Activated CD4-positive, alpha-beta T cell treated with anti-CD3 and anti-CD28 coated beads, Interleukin-2, amount 50 U/mL, for 48 hours (primary cell): ENCODE measurements around the gene SLC29A3.

Source experiments
- DNase-seq, 2 experiments: peaks; one replicate each; pipeline ENCODE4 v3.0.0-alpha.2; 2020

Gene SLC29A3

DNA sequence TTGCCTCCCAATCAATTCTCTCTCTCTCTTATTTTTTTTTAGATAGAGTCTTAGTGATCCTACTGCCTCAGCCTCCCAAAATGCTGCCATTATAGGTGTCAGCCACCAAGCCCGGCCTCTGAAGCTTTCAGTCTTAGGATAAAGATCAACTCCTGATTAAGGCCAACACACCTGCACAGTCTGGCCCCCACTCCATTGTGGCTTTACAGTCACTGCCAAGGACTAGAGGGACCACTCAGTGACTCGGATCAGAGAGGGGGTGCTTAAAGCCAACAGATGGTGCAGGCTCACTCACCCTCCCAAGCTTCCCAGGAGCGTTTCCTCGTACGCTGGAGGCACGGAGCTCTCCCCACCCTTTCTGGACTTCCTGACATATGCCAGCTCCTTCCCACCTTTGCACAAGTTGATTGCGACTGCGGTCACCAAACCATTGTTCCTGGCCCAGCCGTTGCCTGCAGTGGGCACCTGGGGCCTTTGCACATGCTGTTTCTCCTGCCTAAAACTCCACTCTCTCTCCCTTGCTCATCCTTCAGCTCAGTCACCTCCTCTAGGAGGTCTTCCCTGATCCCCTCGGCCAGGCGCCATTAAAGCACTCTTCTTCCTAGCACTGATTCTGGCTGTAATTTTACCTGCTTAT lies 76.0 kb downstream of the SLC29A3 start:
- no peak for DNase-seq

DNA sequence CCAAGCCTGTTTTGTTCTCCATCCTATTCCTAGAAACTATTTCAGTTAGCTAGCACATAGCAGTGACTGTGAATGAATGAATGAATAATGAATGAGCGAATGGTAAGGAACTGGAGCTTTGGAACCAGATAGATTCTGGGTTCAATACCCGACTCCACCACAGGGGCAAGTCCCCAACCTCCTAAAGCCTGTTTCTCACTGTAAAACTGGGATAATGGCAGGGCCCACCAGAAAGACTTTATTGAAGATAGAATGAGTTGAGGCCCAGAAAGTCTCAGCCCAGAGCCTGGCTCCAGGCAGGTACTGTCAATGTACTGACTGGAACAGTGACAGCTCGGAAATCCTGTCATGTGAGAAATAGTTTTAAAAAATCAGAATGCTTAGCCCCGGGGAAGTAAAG lies 76.6 kb downstream of the SLC29A3 start:
- no peak for DNase-seq

DNA sequence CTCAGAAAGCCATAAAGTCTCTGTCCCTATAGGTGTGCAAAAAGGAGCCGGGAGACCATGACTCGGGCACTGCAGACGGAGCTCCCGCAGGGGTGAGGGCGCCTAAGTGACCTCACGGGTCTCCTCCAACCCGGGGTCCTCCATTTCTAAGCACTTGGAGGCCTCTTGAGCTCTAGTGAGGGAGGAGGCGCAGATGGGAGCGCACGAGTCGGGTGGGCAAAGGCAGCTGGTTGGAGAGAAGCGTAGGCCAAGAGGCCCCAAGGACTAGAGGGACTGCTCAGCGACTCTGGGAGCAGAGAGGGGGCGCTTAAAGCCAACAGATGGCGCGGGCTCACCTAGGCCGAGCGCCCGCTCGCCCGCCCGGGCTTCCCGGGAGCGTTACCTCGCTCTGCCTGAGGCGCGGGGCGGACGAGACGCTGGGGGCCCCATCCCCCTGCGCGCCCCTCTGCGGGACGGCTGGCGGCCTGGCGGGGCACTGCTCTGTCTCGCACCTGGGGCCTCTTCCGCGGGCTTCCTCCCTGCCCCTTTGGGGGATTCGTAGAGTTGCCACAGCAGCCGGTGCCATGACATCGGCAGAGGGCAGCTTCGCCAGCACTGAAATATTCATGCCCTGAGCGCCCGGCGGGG lies 77.1 kb downstream of the SLC29A3 start:
- DNase-seq: peak; percentile 31 to 48

DNA sequence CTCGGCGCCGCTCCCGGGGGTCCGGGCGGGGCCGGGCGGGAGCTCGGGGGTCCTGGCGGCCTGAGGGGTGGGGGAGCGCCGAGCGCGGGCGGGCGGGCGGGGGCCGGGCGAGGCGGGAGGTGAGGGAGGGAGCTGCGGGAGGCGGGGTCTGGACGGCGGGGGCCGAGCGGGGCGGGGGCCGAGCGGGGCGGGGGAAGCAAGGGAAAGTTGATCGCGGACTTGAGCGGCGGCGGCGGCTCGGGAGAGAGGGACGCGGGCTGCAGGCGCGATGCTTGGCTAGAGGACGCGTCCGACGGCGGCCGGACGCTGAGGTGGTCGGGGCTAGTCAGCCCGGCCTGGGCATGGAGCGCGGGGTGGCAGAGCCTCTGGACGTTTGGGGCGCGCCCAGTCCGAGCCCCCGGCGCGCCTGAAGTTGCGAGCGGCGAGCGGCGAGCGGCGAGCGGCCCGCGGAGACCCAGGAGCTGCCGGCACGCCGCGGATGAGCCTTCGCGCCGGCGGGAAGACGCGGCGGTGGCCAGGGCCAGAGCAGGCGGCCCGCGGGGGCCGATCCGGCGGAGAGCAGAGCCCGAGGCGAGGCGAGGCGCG lies 77.7 kb downstream of the SLC29A3 start, which contains the start of gene CDH23:
Gene CDH23, plus strand, starts transcription at position 210 of the 585 bp plus-strand sequence. CDS start 42,912 bp downstream, outside the sequence.
- peak; percentile 23 to 35 for DNase-seq

DNA sequence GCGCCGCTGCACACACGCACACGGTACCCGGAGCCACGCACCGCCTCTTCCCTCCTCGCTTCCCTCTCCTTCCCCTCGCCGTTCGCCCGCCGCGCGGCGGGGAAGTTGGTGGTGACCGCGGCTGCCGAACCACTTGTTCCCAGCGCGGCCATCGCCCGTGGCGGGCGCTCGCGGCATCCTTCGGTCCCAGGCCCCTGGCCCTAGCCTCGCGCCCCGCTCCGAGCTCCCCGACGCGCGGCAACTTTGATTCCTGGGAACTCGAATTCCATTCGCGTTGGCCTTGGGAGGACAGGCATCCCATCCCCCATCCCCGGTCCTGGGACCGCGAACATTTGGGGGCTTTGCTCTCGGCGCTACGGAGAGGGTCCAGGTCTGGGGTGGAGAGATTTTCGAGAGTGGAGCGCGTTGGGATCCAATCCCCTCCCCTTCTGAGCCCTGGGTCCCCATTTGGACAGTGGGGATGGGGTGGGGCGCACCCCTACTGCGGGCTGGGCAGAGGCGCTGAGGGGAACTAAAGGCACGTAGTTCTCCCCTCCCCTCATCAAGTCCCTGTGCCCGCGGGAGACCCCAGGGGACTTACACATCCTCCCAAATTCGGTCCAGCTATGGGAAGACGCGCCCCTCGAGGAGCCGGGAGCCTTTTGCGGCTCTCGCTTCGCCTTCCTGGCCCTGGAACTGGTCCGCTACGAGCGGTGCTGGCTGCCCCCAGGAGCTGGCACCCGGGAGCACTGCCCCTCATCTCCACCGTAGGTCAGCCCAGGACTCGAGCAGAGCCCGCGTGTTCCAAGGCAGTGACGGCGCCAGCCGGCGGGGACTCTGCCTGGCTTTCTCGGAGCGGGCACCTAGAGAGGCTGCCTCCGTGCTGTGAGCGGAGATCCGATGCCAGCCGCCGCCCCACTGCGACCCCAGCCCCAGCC lies 78.5 kb downstream of the SLC29A3 start:
- no peak for DNase-seq

DNA sequence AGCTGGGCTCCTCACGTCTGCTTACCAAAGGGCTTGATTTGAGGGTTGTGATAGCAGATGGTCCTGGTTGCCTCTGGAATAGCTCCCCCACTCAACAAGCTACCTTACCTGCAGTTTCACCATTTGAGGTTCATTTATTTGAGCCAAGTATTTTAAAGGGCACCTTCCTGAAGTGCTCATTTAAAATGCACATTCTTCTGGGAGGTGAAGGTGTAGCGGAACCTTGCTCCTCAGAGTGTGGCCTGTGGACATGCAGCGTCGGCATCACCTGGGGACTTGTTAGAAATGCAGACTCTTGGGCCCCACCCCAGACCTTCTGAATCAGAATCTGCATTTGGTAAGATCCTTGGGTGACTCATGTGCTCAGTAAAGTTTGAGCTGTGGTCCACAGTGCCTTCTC lies 79.9 kb downstream of the SLC29A3 start:
- no peak for DNase-seq

DNA sequence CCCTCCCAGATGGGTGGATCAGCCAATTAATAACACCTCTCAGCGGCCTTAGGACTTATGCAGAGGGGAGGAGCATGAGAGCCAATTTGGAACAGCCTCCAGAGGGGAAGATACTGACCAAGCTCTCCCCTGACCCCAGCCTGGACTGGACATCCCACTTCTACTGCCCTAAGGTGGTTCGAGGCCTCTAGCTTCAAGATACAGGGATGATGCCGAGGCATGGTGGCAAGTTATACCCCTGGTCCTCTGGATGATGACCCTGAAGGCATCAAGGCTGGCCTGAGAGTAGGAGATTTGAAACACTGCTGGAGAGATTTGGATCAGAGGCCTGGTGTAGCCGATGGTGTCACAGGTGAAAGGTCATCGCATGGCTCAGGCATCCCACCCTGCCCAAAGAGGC lies 80.9 kb downstream of the SLC29A3 start:
- no peak for DNase-seq

DNA sequence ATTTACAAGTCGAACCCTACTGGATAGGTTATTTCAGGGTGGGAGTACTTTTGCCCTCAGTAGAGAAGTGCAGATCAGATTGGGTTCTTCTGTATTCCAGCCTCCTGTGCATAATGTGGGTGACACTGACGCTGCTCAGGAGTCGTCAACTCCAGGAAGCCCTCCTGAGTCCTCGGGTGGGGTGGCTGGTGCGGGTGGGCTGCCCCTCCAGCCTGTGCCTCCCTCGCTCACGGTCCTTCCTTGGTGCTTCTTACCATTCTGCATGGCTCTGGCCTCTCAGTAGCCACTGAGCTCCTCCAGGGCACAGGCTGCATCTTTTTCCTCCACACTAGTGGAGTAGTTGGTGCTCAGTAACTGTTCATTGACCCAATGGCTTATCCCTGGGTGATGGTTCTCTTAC lies 82.0 kb downstream of the SLC29A3 start:
- no peak for DNase-seq

DNA sequence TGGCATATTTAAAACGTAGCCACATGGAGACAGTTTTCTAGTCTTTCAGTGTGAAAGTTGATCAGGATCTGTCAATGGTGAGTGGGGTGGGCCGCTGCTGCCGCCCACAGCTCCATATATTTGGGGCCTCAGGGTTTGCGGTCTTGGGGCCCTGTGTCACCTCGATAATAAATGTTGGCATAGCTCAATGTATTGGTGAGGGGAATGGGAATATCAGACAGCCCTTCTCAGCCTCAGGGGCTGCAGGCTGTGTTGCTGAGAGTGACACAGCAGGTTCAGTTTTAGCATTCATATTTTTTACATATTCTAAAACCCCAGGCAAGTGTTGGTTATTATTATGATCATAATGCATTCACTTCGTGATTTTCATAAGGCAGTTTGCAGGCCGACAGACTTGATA lies 82.9 kb downstream of the SLC29A3 start:
- no peak for DNase-seq

DNA sequence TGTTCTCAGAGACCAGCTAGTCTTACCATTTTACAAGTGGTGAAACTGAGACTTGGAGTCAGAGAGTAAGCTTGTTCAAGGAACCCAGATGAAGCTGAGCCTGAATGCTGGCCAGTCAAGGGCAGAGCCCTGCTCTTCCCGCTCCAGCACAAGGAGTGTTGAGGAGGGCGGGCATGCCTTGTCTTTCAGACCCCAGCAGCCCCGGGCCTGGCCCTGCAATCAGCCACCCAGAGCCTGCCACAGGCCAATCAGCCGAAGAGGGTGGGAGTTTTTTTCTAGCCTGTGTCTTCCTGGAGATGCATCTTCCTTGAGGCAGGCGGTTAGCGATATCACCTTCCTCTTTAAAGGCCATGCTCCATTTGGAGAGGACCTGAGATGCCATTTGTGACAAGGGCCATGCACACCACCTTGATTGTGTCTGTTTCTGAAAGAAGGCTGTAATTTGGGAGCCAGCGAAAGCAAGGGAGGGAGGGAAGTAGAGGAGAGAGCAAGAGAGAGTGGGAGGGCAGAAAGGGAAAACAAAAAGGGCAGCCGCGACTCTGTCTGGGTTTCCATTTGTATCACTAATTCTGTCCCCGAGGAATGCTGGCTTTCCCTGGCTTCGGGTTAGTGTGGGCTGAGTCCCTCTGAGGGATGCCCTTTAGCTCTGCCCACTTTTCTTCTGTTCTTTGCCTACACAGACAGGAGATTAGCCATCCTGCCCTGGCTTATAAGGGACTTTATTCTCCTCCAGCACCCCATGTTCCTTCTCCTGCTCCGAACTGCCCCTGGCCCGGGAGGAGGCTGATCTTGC lies 85.6 kb downstream of the SLC29A3 start:
- no peak for DNase-seq

DNA sequence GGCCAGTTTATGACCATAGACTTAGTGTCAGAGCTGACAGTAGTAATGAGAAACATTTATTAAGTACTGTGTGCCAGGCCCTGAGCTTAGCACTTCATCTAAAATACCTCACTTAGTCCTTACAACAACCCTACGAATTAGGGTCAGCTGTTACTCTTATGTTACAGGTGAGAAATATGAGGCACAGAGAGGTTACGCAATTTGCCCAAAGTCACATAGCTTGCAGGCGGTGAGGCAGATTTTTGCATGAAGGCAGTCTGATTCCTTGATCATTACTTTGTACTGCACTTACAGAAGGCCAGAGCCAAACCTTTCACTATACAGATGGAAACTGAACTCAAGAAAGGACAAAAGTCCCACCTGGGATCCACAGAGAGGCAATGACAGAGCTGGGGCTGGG lies 87.8 kb downstream of the SLC29A3 start:
- no peak for DNase-seq

DNA sequence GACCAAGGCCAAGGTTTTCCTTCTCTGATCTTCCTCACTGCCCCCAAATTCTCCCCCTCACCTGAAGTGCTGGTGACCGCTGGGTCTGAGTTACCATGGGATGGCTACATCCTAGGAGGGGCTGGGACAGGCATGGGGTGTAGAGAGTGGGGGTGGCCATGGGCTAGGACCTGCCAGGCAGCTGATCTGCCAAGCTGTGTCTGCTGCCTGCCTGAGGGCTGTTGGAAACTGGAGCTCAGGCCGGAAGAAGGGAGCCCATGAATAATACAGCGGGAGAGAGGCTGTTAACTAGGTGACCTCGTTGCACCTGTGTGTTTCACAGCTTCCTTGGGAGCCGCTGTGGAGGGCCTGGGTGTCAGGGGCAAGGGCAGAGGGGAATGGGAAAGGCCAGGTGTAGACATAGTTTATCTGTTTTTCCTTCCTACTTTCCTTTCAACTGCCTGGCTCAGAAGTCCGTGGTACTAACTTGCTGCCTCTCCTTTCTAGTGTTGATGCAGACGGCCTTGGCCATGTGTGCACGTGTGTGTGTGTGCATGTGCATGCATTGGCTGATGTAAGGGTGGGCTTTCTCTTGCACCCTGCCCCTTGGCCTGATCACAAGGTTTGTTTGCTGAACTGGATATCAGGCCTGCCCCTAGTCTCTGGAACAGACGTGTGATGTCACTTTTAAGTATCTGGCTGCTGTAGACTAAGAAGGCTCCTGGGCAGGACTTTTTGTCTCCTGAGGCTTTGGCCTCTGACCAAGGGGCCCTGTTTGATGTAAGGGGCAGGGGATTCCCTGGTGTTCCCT lies 89.6 kb downstream of the SLC29A3 start:
- no peak for DNase-seq

DNA sequence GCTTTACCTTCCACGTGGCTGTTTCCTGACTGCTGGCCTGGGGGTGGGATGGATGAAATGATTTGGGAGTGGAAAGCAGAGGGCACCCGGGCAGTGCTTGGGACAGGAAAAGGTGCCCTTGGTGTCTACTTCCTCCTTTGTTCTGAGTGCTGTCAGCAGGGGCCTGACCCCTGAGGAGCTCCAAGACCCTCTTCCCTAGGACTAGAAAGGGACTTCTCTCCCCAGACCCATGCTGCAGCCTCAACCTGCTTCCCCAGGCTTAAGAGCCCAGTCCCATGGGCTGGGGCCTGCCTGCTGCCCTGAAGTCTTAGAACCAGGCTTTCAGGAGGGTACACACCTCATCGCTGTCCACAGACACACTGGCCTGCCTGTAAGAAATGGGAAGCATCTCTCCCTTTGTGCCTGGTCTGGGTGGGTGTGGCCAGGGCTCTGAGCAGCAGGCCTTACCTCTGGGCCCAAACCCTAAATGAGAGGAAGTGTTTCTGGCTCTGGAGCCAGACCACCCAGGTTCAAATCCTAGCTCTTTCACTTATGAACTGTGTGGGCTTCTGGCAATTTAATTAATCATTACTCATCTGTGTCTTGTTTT lies 90.6 kb downstream of the SLC29A3 start:
- no peak for DNase-seq
